Activated naive CD8-positive, alpha-beta T cell treated with anti-CD3 and anti-CD28 coated beads, Interleukin-2, amount 50 U/mL, for 24 hours (primary cell): ENCODE results near the gene SORL1.

Experiments
- ATAC-seq: fragments of 150-1000 bp; cut with Tn5 transposase; one replicate; pipeline ENCODE4 v1.10.0; 2021
- DNase-seq: peaks from one replicate; pipeline ENCODE4 v3.0.0; 2021
- H3K27ac Mint-ChIP-seq: one replicate; pipeline ENCODE4 v1.8.0; 2021; ENCODE audit warnings: mild to moderate bottlenecking, mixed read lengths
- H3K27me3 Mint-ChIP-seq: one replicate; pipeline ENCODE4 v1.8.0; 2021; ENCODE audit warnings: mixed read lengths
- H3K36me3 Mint-ChIP-seq: one replicate; pipeline ENCODE4 v1.8.0; 2021; ENCODE audit warnings: low read depth, mixed read lengths
- H3K4me1 Mint-ChIP-seq: one replicate; pipeline ENCODE4 v1.8.0; 2021; ENCODE audit warnings: mixed read lengths
- H3K4me3 Mint-ChIP-seq: one replicate; pipeline ENCODE4 v1.8.0; 2021; ENCODE audit warnings: mild to moderate bottlenecking, moderate library complexity, mixed read lengths
- H3K9me3 Mint-ChIP-seq: one replicate; pipeline ENCODE4 v1.8.0; 2021; ENCODE audit warnings: mixed read lengths

Gene SORL1

GRCh38 chr11:121654259-121654842, 202.2 kb downstream of the SORL1 start:
- ATAC-seq (no peak), DNase-seq (no peak)
- Mint-ChIP-seq H3K27ac (no peak overlapping the region), H3K4me1 (peaks cover 30% of the 10 kb centered on the region), H3K36me3 (no peaks in the 10 kb centered on the region), H3K9me3 (no peaks in the 10 kb centered on the region), H3K4me3 (no peak overlapping the region), H3K27me3 (no peaks in the 10 kb centered on the region)

GRCh38 chr11:121654843-121655536, 202.9 kb downstream of the SORL1 start:
- Mint-ChIP-seq H3K27me3 (no peaks in the 10 kb centered on the region), H3K4me1 (peaks cover 27% of the 10 kb centered on the region), H3K36me3 (no peaks in the 10 kb centered on the region), H3K27ac (no peak overlapping the region), H3K4me3 (peak overlapping the region; percentile 77), H3K9me3 (no peaks in the 10 kb centered on the region)
- no peak for DNase-seq
- no peak for ATAC-seq

GRCh38 chr11:121655537-121656327, 203.6 kb downstream of the SORL1 start:
- H3K4me1 Mint-ChIP-seq = peaks cover 19% of the 10 kb centered on the region
- no peaks in the 10 kb centered on the region for H3K36me3 Mint-ChIP-seq
- peak overlapping the region; percentile 72 for H3K27ac Mint-ChIP-seq
- no peaks in the 10 kb centered on the region for H3K27me3 Mint-ChIP-seq
- H3K4me3 Mint-ChIP-seq = peak overlapping the region; percentile 77
- ATAC-seq (peak; percentile 83), DNase-seq (peak; percentile 83)
- H3K9me3 Mint-ChIP-seq = no peaks in the 10 kb centered on the region

- Mint-ChIP-seq H3K27ac (no peak overlapping the region), H3K9me3 (no peaks in the 10 kb centered on the region), H3K27me3 (no peaks in the 10 kb centered on the region), H3K4me3 (peak overlapping the region; percentile 27), H3K36me3 (no peaks in the 10 kb centered on the region), H3K4me1 (peaks cover 11% of the 10 kb centered on the region)
- DNase-seq = no peak
- ATAC-seq = no peak
Measured at GRCh38 chr11:121656328-121657090, 204.4 kb downstream of the SORL1 start.

GRCh38 chr11:121657146-121657545, 205.0 kb downstream of the SORL1 start:
- no peak for ATAC-seq
- Mint-ChIP-seq H3K4me3 (no peak overlapping the region), H3K36me3 (no peaks in the 10 kb centered on the region), H3K4me1 (peaks cover 11% of the 10 kb centered on the region), H3K27me3 (no peaks in the 10 kb centered on the region), H3K9me3 (no peaks in the 10 kb centered on the region), H3K27ac (no peak overlapping the region)
- DNase-seq = no peak

- DNase-seq (no peak), ATAC-seq (no peak)
- Mint-ChIP-seq H3K27me3 (peaks cover 2% of the 10 kb centered on the region), H3K4me1 (peaks cover 11% of the 10 kb centered on the region), H3K4me3 (no peak overlapping the region), H3K27ac (no peak overlapping the region), H3K9me3 (no peaks in the 10 kb centered on the region), H3K36me3 (no peaks in the 10 kb centered on the region)
Measured at GRCh38 chr11:121659811-121660210, 207.7 kb downstream of the SORL1 start.

GRCh38 chr11:121661880-121662486, 209.9 kb downstream of the SORL1 start:
- Mint-ChIP-seq H3K4me1 (no peaks in the 10 kb centered on the region), H3K36me3 (no peaks in the 10 kb centered on the region), H3K27ac (no peak overlapping the region), H3K4me3 (no peak overlapping the region), H3K27me3 (peaks cover 2% of the 10 kb centered on the region), H3K9me3 (no peaks in the 10 kb centered on the region)
- no peak for ATAC-seq
- no peak for DNase-seq

- ATAC-seq = no peak
- Mint-ChIP-seq H3K27ac (no peak overlapping the region), H3K4me1 (no peaks in the 10 kb centered on the region), H3K36me3 (no peaks in the 10 kb centered on the region), H3K27me3 (peaks cover 2% of the 10 kb centered on the region), H3K9me3 (no peaks in the 10 kb centered on the region), H3K4me3 (no peak overlapping the region)
- no peak for DNase-seq
Measured at GRCh38 chr11:121664144-121664543, 212.0 kb downstream of the SORL1 start.

- Mint-ChIP-seq H3K27me3 (peaks cover 2% of the 10 kb centered on the region), H3K27ac (no peak overlapping the region), H3K4me1 (no peaks in the 10 kb centered on the region), H3K9me3 (no peaks in the 10 kb centered on the region), H3K4me3 (no peak overlapping the region), H3K36me3 (no peaks in the 10 kb centered on the region)
- ATAC-seq (no peak), DNase-seq (no peak)
Measured at GRCh38 chr11:121665206-121665838, 213.2 kb downstream of the SORL1 start.

- Mint-ChIP-seq H3K9me3 (no peaks in the 10 kb centered on the region), H3K4me3 (no peak overlapping the region), H3K27me3 (peaks cover 2% of the 10 kb centered on the region), H3K27ac (no peak overlapping the region), H3K36me3 (no peaks in the 10 kb centered on the region), H3K4me1 (no peaks in the 10 kb centered on the region)
- no peak for ATAC-seq
- DNase-seq = no peak
Measured at GRCh38 chr11:121667836-121668235, 215.7 kb downstream of the SORL1 start.

- DNase-seq (no peak), ATAC-seq (no peak)
- Mint-ChIP-seq H3K36me3 (no peaks in the 10 kb centered on the region), H3K4me3 (no peak overlapping the region), H3K27me3 (no peaks in the 10 kb centered on the region), H3K27ac (no peak overlapping the region), H3K9me3 (no peaks in the 10 kb centered on the region), H3K4me1 (no peaks in the 10 kb centered on the region)
Measured at GRCh38 chr11:121669422-121669821, 217.3 kb downstream of the SORL1 start.

- H3K27me3 Mint-ChIP-seq = no peaks in the 10 kb centered on the region
- no peak overlapping the region for H3K4me3 Mint-ChIP-seq
- no peak for DNase-seq
- ATAC-seq = no peak
- no peaks in the 10 kb centered on the region for H3K36me3 Mint-ChIP-seq
- no peaks in the 10 kb centered on the region for H3K4me1 Mint-ChIP-seq
- no peaks in the 10 kb centered on the region for H3K9me3 Mint-ChIP-seq
- no peak overlapping the region for H3K27ac Mint-ChIP-seq
Measured at GRCh38 chr11:121670266-121670665, 218.2 kb downstream of the SORL1 start.

- Mint-ChIP-seq H3K27me3 (no peaks in the 10 kb centered on the region), H3K36me3 (no peaks in the 10 kb centered on the region), H3K4me1 (no peaks in the 10 kb centered on the region), H3K9me3 (no peaks in the 10 kb centered on the region), H3K27ac (no peak overlapping the region), H3K4me3 (no peak overlapping the region)
- no peak for ATAC-seq
- no peak for DNase-seq
Measured at GRCh38 chr11:121670805-121671282, 218.7 kb downstream of the SORL1 start.
